ENCODE measurements around the gene FAM83G. TPM values are rescaled to one million over a fixed set of nuclear protein-coding genes. Genes with fewer than 3 reads are reported as not detected.

FAM83G gene
- polyA plus RNA-seq, 1 of the 3 experiments (the other 2 are of a cell fraction) = 6.5 TPM

DNA sequence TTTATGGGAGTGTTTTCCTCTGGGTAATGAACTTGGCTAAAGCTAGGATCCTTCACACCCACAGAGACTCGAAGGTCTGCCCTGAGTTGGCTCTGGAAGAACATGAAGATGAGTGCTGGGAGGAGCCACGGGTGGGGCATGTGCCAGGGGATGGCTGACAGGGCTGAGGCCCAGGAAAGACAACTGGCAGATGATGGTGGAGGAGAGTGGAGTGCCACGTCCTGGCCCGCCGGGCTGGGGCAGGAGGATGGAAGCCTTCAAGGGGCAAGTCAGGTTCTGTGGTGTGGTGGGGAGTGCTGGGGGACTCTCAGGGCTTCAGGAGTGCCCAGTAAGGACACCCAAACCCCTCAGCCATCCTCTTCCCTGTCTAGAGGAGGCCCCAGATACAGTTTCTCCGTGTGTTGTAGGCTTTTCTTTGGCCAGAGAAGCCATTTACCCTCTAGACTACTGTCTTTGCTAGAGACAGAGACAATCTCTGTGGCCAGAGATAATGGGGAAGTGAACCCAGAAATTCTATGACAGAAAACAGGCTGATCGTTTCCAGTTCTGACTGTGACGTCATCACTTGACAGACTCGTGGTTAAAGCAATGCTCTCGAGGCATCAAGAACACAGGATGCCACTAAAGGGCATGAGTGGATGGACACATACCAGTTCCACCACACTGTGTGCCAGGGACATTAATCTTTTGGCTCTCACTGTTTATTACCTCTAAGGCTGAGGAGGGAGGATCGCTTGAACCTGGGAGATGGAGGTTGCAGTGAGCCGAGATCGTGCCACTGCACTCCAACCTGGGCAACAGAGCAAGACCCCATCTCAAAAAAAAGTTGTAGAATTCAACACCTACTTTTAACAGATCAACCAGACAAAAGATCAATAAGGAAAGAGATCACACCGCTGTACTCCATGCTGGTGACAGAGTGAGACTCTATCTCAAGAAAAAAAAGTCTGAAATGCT lies 71.2 kb downstream of the FAM83G start:
- no peak overlapping the region for H3K27ac ChIP-seq (ENCODE audit: low read depth in 2 of 2, low read length in 1 of 2)
- CTCF ChIA-PET = interaction anchor here (0.6 to 0.8 kb wide), 3 partner anchors 16 to 34 kb away, joined by 3 read pairs; no protein-coding TSS in a partner anchor
- H3F3A ChIP-seq (replicated peaks; ENCODE audit: insufficient read depth) = no peaks in the 10 kb centered on the region
- H3K36me3 ChIP-seq (replicated peaks in 1 of 2; ENCODE audit: control insufficient read depth in 1 of 2, insufficient read depth in 2 of 2, low read length in 1 of 2) = peaks cover 15 to 17% of the 10 kb centered on the region in 2 experiments
- no peak overlapping the region for H3K4me2 ChIP-seq
- no peaks in the 10 kb centered on the region for H3K79me2 ChIP-seq (ENCODE audit: insufficient read depth)
- H3K9ac ChIP-seq = no peak overlapping the region
- no peak overlapping the region for H3K4me3 ChIP-seq (ENCODE audit: low read depth in 2 of 2, low read length in 1 of 2)
- WGBS (ENCODE audit: low lambda C conversion rate) = 88% methylated on average over 14 of the region's 14 CpGs
- TF ChIP-seq, protein P1, sequence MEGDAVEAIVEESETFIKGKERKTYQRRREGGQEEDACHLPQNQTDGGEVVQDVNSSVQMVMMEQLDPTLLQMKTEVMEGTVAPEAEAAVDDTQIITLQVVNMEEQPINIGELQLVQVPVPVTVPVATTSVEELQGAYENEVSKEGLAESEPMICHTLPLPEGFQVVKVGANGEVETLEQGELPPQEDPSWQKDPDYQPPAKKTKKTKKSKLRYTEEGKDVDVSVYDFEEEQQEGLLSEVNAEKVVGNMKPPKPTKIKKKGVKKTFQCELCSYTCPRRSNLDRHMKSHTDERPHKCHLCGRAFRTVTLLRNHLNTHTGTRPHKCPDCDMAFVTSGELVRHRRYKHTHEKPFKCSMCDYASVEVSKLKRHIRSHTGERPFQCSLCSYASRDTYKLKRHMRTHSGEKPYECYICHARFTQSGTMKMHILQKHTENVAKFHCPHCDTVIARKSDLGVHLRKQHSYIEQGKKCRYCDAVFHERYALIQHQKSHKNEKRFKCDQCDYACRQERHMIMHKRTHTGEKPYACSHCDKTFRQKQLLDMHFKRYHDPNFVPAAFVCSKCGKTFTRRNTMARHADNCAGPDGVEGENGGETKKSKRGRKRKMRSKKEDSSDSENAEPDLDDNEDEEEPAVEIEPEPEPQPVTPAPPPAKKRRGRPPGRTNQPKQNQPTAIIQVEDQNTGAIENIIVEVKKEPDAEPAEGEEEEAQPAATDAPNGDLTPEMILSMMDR (IDR thresholded peaks at IDR 0.05) = no peak
- no peaks in the 10 kb centered on the region for H3K9me3 ChIP-seq
- H3K9me2 ChIP-seq = no peaks in the 10 kb centered on the region
- no peaks in the 10 kb centered on the region for H3K27me3 ChIP-seq (ENCODE audit: insufficient read depth)
- H4K20me1 ChIP-seq (ENCODE audit: insufficient read depth) = no peaks in the 10 kb centered on the region
- POLR2A ChIA-PET = no interaction called here
- DNase-seq = no peak
- H2AFZ ChIP-seq (ENCODE audit: low read depth) = no peak overlapping the region
- H3K4me1 ChIP-seq (ENCODE audit: control insufficient read depth in 1 of 2, insufficient read depth in 2 of 2, low read depth in 1 of 2, low read length in 1 of 2) = no peaks in the 10 kb centered on the region

DNA sequence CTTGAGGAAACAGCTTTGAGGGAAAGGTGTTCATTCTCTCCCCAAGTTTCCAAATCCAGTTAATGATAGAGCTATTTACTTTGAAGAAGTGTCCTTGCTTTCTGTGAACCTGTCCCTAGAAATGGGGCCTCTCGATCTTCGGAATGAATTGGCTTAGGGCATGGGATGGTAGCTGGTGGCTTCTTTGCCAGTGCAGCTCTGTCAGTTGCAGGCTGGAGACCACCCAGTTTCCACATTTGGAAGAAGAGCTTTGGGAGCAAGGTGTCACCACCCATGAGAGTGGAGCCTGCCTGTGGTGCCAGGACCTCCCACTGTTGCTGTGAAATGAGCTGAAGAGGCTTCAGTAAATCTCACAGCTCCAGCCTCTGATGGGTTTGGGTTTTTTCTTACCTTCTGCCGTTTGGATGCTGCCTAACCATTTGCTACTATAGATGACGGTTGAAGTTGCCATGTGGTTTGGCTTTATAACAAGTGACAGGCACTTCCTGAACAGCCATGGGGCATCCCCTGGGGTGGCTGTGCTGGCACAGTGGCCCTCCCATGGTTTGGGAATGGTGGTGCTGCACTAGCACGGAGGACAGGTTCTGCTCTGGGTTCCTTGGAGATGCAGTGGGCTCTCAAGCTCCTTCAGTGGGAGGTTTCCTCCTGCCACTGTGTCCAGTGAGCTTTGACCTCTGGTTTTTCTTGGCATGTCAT lies 72.1 kb downstream of the FAM83G start:
- H3K9ac ChIP-seq = no peak overlapping the region
- H3K4me2 ChIP-seq = no peak overlapping the region
- peaks cover 15 to 17% of the 10 kb centered on the region in 2 experiments for H3K36me3 ChIP-seq (replicated peaks in 1 of 2; ENCODE audit: control insufficient read depth in 1 of 2, insufficient read depth in 2 of 2, low read length in 1 of 2)
- H3F3A ChIP-seq (replicated peaks; ENCODE audit: insufficient read depth) = no peaks in the 10 kb centered on the region
- no peaks in the 10 kb centered on the region for H3K4me1 ChIP-seq (ENCODE audit: control insufficient read depth in 1 of 2, insufficient read depth in 2 of 2, low read depth in 1 of 2, low read length in 1 of 2)
- CTCF ChIA-PET = interaction anchor here (0.6 to 0.8 kb wide), 3 partner anchors 17 to 34 kb away, joined by 3 read pairs; no protein-coding TSS in a partner anchor
- no peak overlapping the region for H3K4me3 ChIP-seq (ENCODE audit: low read depth in 2 of 2, low read length in 1 of 2)
- no peaks in the 10 kb centered on the region for H3K9me3 ChIP-seq
- no peak for DNase-seq
- no peak overlapping the region for H3K27ac ChIP-seq (ENCODE audit: low read depth in 2 of 2, low read length in 1 of 2)
- no peaks in the 10 kb centered on the region for H3K9me2 ChIP-seq
- POLR2A ChIA-PET = no interaction called here
- no peaks in the 10 kb centered on the region for H4K20me1 ChIP-seq (ENCODE audit: insufficient read depth)
- no peaks in the 10 kb centered on the region for H3K79me2 ChIP-seq (ENCODE audit: insufficient read depth)
- no peaks in the 10 kb centered on the region for H3K27me3 ChIP-seq (ENCODE audit: insufficient read depth)
- 88% methylated on average over 4 of the region's 5 CpGs for WGBS (ENCODE audit: low lambda C conversion rate)
- no peak overlapping the region for H2AFZ ChIP-seq (ENCODE audit: low read depth)
- TF ChIP-seq, protein P2, sequence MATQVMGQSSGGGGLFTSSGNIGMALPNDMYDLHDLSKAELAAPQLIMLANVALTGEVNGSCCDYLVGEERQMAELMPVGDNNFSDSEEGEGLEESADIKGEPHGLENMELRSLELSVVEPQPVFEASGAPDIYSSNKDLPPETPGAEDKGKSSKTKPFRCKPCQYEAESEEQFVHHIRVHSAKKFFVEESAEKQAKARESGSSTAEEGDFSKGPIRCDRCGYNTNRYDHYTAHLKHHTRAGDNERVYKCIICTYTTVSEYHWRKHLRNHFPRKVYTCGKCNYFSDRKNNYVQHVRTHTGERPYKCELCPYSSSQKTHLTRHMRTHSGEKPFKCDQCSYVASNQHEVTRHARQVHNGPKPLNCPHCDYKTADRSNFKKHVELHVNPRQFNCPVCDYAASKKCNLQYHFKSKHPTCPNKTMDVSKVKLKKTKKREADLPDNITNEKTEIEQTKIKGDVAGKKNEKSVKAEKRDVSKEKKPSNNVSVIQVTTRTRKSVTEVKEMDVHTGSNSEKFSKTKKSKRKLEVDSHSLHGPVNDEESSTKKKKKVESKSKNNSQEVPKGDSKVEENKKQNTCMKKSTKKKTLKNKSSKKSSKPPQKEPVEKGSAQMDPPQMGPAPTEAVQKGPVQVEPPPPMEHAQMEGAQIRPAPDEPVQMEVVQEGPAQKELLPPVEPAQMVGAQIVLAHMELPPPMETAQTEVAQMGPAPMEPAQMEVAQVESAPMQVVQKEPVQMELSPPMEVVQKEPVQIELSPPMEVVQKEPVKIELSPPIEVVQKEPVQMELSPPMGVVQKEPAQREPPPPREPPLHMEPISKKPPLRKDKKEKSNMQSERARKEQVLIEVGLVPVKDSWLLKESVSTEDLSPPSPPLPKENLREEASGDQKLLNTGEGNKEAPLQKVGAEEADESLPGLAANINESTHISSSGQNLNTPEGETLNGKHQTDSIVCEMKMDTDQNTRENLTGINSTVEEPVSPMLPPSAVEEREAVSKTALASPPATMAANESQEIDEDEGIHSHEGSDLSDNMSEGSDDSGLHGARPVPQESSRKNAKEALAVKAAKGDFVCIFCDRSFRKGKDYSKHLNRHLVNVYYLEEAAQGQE (IDR thresholded peaks at IDR 0.05; ENCODE audit: low read depth, low read length) = no peak
- TF ChIP-seq TEAD4 (IDR thresholded peaks at IDR 0.05; ENCODE audit: borderline replicate concordance, insufficient read depth) = no peak
- no peak for TF ChIP-seq SIN3A (IDR thresholded peaks at IDR 0.05; ENCODE audit: borderline replicate concordance, low read depth, low read length)

Data from SK-N-SH (cell line).